GM12891 (cell line): ENCODE data around the gene DTHD1.

Source experiments
- POLR2A ChIP-seq: IDR thresholded peaks from 2 replicates; pipeline ENCODE4 v1.6.1; 2011; ENCODE audit warnings: low read depth, low read length, control low read depth
- TAF1 ChIP-seq: IDR thresholded peaks from 2 replicates; pipeline ENCODE4 v1.6.1; 2011; ENCODE audit warnings: low read depth, low read length, control low read depth

DNA sequence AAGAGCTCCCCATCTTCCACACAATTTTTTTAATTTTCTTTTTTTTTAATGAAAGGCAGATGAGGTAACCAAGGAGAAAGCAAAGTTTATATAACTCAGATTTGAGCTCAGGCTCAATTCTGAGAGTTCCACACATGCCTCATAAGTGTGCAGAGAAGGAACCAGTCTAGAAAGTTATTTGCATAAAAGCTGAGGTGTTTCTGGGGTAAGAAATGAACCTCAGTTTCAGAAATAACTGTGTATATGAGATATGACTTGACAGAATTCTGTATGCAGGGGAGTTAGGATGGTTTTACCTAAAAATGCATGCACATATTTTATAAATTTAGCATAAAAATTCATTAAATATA is 51.3 kb downstream of the DTHD1 start:
- no peak for TF ChIP-seq TAF1
- no peak for TF ChIP-seq POLR2A
